ENCODE measurements around the gene SLC6A9.

GRCh38 chr1:44078104-44078503, 46.8 kb upstream of the SLC6A9 start:
- TF ChIP-seq TAF1 (IDR thresholded peaks at IDR 0.05; ENCODE audit: low read depth) (no peak), CEBPB (IDR thresholded peaks at IDR 0.05) (no peak), FOXM1 (IDR thresholded peaks at IDR 0.05; ENCODE audit: borderline replicate concordance, low read depth) (no peak), NFIC (IDR thresholded peaks at IDR 0.05) (no peak), RAD21 (IDR thresholded peaks at IDR 0.05; ENCODE audit: low read depth) (no peak), EP300 (IDR thresholded peaks at IDR 0.05; ENCODE audit: borderline replicate concordance) (no peak), MAX (IDR thresholded peaks at IDR 0.05) (no peak), YY1 (IDR thresholded peaks at IDR 0.05; ENCODE audit: low read depth) (no peak), EGR1 (IDR thresholded peaks at IDR 0.05) (no peak)
